BLaER1 (cell line): ENCODE measurements around the gene TENT5C.
A peak's percentile ranks its signal among the peaks of the same experiment; 100 is the strongest.

Experiments
- H3K27ac ChIP-seq: shearing (Covaris generic); formaldehyde crosslinking; 2 replicates; pipeline ENCODE4 v1.8.1; 2022
- H3K27me3 ChIP-seq: shearing (Covaris generic); formaldehyde crosslinking; 2 replicates; pipeline ENCODE4 v1.8.1; 2022
- H3K36me3 ChIP-seq: shearing (Covaris generic); formaldehyde crosslinking; 2 replicates; pipeline ENCODE4 v1.8.1; 2022
- H3K4me1 ChIP-seq: shearing (Covaris generic); formaldehyde crosslinking; 2 replicates; pipeline ENCODE4 v1.8.1; 2022
- H3K4me2 ChIP-seq: shearing (Covaris generic); formaldehyde crosslinking; 2 replicates; pipeline ENCODE4 v1.8.1; 2022
- H3K4me3 ChIP-seq: shearing (Covaris generic); formaldehyde crosslinking; 2 replicates; pipeline ENCODE4 v1.8.1; 2022
- H3K9ac ChIP-seq: shearing (Covaris generic); formaldehyde crosslinking; 2 replicates; pipeline ENCODE4 v1.8.1; 2022
- H3K9me3 ChIP-seq: shearing (Covaris generic); formaldehyde crosslinking; 2 replicates; pipeline ENCODE4 v1.8.1; 2022
- H4K20me1 ChIP-seq: shearing (Covaris generic); formaldehyde crosslinking; 2 replicates; pipeline ENCODE4 v1.8.1; 2022
- Cebpa-rat ChIP-seq: shearing (Covaris generic); IDR thresholded peaks from 2 replicates; pipeline ENCODE4 v1.8.1; 2022

The TENT5C gene

GRCh38 chr1:117563492-117563875 lies 42.4 kb upstream of the TENT5C start:
- H3K9me3 ChIP-seq: 0 out of 2 replicates have a peak, but pooled peaks cover 9% of the 10 kb centered on the region
- no peaks in the 10 kb centered on the region for H3K36me3 ChIP-seq
- no peaks in the 10 kb centered on the region for H4K20me1 ChIP-seq
- H3K4me3 ChIP-seq: no peak overlapping the region
- no peak overlapping the region for H3K27ac ChIP-seq
- no peak for TF ChIP-seq Cebpa-rat
- H3K4me2 ChIP-seq: peak overlapping the region; percentile 50
- H3K9ac ChIP-seq: no peak overlapping the region
- H3K27me3 ChIP-seq: no peaks in the 10 kb centered on the region
- peaks cover 16% of the 10 kb centered on the region for H3K4me1 ChIP-seq

GRCh38 chr1:117564227-117565075 lies 41.4 kb upstream of the TENT5C start:
- Histone ChIP-seq H3K4me1 (peaks cover 16% of the 10 kb centered on the region), H3K27me3 (no peaks in the 10 kb centered on the region), H3K9me3 (no peaks in the 10 kb centered on the region), H3K4me3 (no peak overlapping the region), H3K9ac (no peak overlapping the region), H3K27ac (no peak overlapping the region), H3K36me3 (no peaks in the 10 kb centered on the region), H4K20me1 (no peaks in the 10 kb centered on the region), H3K4me2 (no peak overlapping the region)
- no peak for TF ChIP-seq Cebpa-rat

- Histone ChIP-seq H3K4me1 (peaks cover 16% of the 10 kb centered on the region), H3K27ac (no peak overlapping the region), H3K9me3 (no peaks in the 10 kb centered on the region), H4K20me1 (no peaks in the 10 kb centered on the region), H3K9ac (no peak overlapping the region), H3K27me3 (no peaks in the 10 kb centered on the region), H3K36me3 (no peaks in the 10 kb centered on the region), H3K4me3 (no peak overlapping the region), H3K4me2 (no peak overlapping the region)
- TF ChIP-seq Cebpa-rat: no peak
These were observed 40.7 kb upstream of the TENT5C start for GRCh38 chr1:117565076-117565556.

DNA sequence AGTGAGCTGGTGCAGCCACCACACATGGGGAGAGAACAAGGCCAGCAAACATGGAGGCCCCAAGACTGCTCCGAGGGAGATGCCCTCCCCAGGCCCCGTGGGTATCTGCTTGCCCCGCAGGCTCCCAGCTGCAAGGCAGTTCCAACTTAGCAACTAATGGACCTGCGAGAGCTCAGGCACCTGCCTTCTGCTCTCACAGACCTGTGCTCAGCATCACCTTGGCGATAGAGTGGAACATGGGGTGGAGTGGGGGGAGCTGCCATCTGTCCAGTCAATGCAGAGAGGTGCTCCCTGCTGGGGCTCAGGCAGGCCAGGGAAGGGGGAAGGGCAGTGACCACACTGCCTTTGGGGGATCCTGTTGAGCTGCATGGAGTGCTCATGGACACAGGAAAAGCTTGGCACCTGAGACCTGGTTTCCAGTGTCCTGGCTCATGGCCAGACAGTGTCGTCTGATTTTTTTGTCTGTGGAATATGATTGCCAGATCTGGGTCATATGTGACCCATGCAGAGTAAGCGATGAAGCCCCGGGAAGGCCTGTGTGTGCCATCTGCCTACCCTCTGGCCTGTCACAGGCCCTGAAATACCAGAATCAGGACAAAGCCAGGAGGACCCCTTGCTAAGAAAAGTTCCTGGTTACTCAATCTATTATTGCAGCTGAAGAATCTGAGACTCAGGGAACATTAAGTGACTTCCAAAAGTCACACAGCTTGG lies 39.9 kb upstream of the TENT5C start:
- no peaks in the 10 kb centered on the region for H4K20me1 ChIP-seq
- no peak overlapping the region for H3K4me3 ChIP-seq
- no peak overlapping the region for H3K4me2 ChIP-seq
- H3K9me3 ChIP-seq: no peaks in the 10 kb centered on the region
- no peaks in the 10 kb centered on the region for H3K36me3 ChIP-seq
- no peak overlapping the region for H3K9ac ChIP-seq
- H3K27ac ChIP-seq: no peak overlapping the region
- no peaks in the 10 kb centered on the region for H3K27me3 ChIP-seq
- H3K4me1 ChIP-seq: peaks cover 16% of the 10 kb centered on the region
- TF ChIP-seq Cebpa-rat: no peak

DNA sequence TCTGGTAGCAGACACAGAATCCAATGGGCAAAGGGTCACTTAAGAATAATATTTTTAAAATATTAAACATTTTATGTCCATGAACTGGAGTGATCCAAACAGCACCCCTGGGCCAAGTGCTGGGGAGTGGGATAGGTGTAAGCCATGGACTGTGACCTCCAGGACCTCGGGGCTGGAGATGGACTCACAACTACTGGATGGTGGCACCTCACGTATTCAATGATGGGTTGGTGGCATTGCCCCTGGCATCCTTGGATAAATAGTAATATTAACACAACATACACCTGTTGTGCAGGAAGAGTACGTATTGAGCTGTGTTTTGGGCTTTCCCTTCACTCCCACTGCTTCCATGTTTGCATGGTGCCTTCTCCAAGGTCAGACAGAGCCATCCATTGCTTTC lies 39.3 kb upstream of the TENT5C start:
- no peak for TF ChIP-seq Cebpa-rat
- H3K27ac ChIP-seq: no peak overlapping the region

DNA sequence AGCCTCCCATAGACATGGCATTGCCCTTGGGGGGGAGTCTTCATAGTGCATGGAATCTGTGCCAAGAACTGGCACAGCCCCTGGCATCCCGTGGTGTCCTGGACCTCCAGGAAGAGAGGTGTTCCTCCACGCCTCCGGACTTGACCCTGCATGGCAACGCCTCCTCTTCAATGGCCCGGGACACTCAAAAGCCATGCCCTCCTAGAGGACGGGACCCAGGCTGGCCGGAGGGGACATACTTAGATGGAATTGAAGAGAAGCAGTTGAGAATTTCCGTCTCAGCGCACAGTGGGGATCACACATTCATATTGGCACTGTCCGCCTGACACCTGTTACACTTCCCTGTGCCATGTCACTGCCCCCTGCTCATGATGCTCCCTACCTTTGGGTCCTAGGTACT lies 38.4 kb upstream of the TENT5C start:
- H3K9ac ChIP-seq: no peak overlapping the region
- no peak for TF ChIP-seq Cebpa-rat
- no peak overlapping the region for H3K4me2 ChIP-seq
- H3K9me3 ChIP-seq: no peaks in the 10 kb centered on the region
- H4K20me1 ChIP-seq: no peaks in the 10 kb centered on the region
- H3K4me3 ChIP-seq: no peak overlapping the region
- H3K4me1 ChIP-seq: peaks cover 16% of the 10 kb centered on the region
- H3K27ac ChIP-seq: no peak overlapping the region
- H3K36me3 ChIP-seq: no peaks in the 10 kb centered on the region
- no peaks in the 10 kb centered on the region for H3K27me3 ChIP-seq

More for the DNA sequence above, 39.3 kb upstream of the TENT5C start:
- Histone ChIP-seq H3K4me2 (no peak overlapping the region), H4K20me1 (no peaks in the 10 kb centered on the region), H3K36me3 (no peaks in the 10 kb centered on the region), H3K9ac (no peak overlapping the region), H3K9me3 (no peaks in the 10 kb centered on the region), H3K27me3 (no peaks in the 10 kb centered on the region), H3K4me1 (peaks cover 16% of the 10 kb centered on the region), H3K4me3 (no peak overlapping the region)

DNA sequence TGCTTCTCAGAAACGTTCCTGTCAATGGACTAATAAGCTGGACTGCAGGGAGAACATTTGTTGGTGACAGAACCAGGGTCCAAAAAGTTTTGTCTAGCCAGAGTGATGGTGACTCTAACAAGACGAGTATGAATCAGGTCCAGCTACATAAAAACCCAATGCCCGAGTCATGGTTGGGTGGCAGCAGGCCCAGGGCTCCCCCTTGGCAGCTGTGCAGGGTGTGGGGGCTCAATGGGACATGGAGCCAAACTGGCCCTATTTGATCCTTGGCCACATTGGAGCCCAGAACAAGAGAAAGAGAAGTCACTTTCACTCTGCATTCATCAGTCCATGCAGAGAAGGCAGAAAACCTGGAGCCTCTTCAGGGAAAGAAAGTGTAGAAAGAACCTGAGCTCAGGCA lies 37.9 kb upstream of the TENT5C start:
- no peak for TF ChIP-seq Cebpa-rat
- Histone ChIP-seq H3K36me3 (no peaks in the 10 kb centered on the region), H3K9me3 (no peaks in the 10 kb centered on the region), H3K4me1 (peaks cover 13% of the 10 kb centered on the region), H3K27me3 (no peaks in the 10 kb centered on the region), H3K27ac (no peak overlapping the region), H4K20me1 (no peaks in the 10 kb centered on the region), H3K9ac (no peak overlapping the region), H3K4me3 (no peak overlapping the region), H3K4me2 (no peak overlapping the region)

- H3K9ac ChIP-seq: no peak overlapping the region
- H3K36me3 ChIP-seq: no peaks in the 10 kb centered on the region
These were observed 36.8 kb upstream of the TENT5C start for GRCh38 chr1:117568999-117569398.

GRCh38 chr1:117569856-117570255 lies 36.0 kb upstream of the TENT5C start:
- peaks cover under 1% of the 10 kb centered on the region; the same call in 1 of the 2 replicates for H3K4me1 ChIP-seq
- H3K4me2 ChIP-seq: no peak overlapping the region
- no peaks in the 10 kb centered on the region for H3K27me3 ChIP-seq
- no peak for TF ChIP-seq Cebpa-rat
- H3K27ac ChIP-seq: no peak overlapping the region
- H3K9me3 ChIP-seq: no peaks in the 10 kb centered on the region
- no peaks in the 10 kb centered on the region for H4K20me1 ChIP-seq
- H3K36me3 ChIP-seq: no peaks in the 10 kb centered on the region
- no peak overlapping the region for H3K4me3 ChIP-seq
- H3K9ac ChIP-seq: no peak overlapping the region

More at GRCh38 chr1:117568999-117569398, 36.8 kb upstream of the TENT5C start:
- no peak overlapping the region for H3K27ac ChIP-seq
- H3K4me2 ChIP-seq: no peak overlapping the region
- no peaks in the 10 kb centered on the region for H3K27me3 ChIP-seq
- H4K20me1 ChIP-seq: no peaks in the 10 kb centered on the region
- H3K4me1 ChIP-seq: peaks cover 5% of the 10 kb centered on the region; the same call in 1 of the 2 replicates
- H3K9me3 ChIP-seq: no peaks in the 10 kb centered on the region
- TF ChIP-seq Cebpa-rat: no peak
- no peak overlapping the region for H3K4me3 ChIP-seq

GRCh38 chr1:117570988-117571409 lies 34.8 kb upstream of the TENT5C start:
- H4K20me1 ChIP-seq: no peaks in the 10 kb centered on the region
- no peaks in the 10 kb centered on the region for H3K4me1 ChIP-seq
- no peak for TF ChIP-seq Cebpa-rat
- no peaks in the 10 kb centered on the region for H3K36me3 ChIP-seq
- H3K27me3 ChIP-seq: no peaks in the 10 kb centered on the region
- H3K4me2 ChIP-seq: no peak overlapping the region
- no peak overlapping the region for H3K9ac ChIP-seq
- no peak overlapping the region for H3K4me3 ChIP-seq
- no peak overlapping the region for H3K27ac ChIP-seq
- H3K9me3 ChIP-seq: no peaks in the 10 kb centered on the region
